Astrocyte of the cerebellum (primary cell): ENCODE data around the gene CPED1.

ENCODE experiments used
- DNase-seq: peaks from one replicate; pipeline ENCODE4 v3.0.0-alpha.2; 2011; ENCODE audit warnings: low read depth
- H3K4me3 ChIP-seq: 2 replicates; pipeline ENCODE4 v1.5.1; 2011; ENCODE audit warnings: mild to moderate bottlenecking, low read depth, low read length, moderate library complexity
- in situ Hi-C: cut with HindIII; loops from 2 replicates; pipeline ENCODE4 v1.10.0; 2017; ENCODE audit warnings: low sequenced_read_pairs
- TF ChIP-seq, protein P1 (sequence below): IDR thresholded peaks from 2 replicates; pipeline ENCODE4 v1.5.1; 2012; ENCODE audit warnings: low read length, low read depth, moderate library complexity, mild to moderate bottlenecking; ENCODE audit errors: missing control alignments

Gene CPED1

DNA sequence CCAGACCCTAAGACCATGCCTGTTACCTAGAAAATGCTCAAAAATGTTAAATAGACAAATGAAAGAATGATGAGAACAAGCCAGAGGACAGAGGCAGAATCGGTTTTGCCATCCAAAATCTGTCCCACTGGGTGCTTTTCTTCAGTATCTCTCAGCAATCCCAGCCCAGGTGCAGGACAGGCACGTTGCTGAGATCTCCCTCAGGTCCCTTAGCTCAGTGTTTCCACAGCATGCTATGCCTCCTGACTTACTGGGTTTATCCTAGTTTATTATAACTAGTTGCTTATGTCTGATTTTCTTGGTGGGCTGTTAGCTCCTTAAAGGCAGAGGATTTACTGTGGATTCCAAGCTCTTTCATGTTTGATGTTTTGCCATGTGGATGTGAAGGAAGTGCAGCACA lies 20.3 kb downstream of the CPED1 start:
- TF ChIP-seq, protein P1, sequence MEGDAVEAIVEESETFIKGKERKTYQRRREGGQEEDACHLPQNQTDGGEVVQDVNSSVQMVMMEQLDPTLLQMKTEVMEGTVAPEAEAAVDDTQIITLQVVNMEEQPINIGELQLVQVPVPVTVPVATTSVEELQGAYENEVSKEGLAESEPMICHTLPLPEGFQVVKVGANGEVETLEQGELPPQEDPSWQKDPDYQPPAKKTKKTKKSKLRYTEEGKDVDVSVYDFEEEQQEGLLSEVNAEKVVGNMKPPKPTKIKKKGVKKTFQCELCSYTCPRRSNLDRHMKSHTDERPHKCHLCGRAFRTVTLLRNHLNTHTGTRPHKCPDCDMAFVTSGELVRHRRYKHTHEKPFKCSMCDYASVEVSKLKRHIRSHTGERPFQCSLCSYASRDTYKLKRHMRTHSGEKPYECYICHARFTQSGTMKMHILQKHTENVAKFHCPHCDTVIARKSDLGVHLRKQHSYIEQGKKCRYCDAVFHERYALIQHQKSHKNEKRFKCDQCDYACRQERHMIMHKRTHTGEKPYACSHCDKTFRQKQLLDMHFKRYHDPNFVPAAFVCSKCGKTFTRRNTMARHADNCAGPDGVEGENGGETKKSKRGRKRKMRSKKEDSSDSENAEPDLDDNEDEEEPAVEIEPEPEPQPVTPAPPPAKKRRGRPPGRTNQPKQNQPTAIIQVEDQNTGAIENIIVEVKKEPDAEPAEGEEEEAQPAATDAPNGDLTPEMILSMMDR: no peak

DNA sequence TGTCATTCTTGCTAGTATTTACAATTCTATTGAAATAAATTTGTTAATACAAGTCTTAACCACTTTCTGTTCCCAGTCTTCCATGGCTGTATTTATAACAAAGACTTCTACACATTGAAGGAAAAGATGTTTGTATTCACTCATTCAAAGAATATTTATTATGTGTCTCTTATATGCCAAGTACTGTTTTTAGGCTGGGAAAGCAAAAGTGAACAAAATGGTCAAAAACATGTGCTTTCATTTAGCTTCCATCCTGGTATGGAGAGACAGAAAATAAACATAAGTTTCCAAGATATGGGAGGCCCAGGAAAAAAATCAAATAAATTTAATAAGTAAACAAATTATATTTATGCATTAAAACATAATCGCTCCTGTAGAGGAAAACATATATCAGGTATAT lies 22.9 kb downstream of the CPED1 start:
- no peak for DNase-seq
- TF ChIP-seq, protein P1: no peak
- H3K4me3 ChIP-seq: no peak overlapping the region
- in situ Hi-C loops: no loop called here

More for the DNA sequence above, 20.3 kb downstream of the CPED1 start:
- no peak overlapping the region for H3K4me3 ChIP-seq
- DNase-seq: no peak
- in situ Hi-C loops: no loop called here

DNA sequence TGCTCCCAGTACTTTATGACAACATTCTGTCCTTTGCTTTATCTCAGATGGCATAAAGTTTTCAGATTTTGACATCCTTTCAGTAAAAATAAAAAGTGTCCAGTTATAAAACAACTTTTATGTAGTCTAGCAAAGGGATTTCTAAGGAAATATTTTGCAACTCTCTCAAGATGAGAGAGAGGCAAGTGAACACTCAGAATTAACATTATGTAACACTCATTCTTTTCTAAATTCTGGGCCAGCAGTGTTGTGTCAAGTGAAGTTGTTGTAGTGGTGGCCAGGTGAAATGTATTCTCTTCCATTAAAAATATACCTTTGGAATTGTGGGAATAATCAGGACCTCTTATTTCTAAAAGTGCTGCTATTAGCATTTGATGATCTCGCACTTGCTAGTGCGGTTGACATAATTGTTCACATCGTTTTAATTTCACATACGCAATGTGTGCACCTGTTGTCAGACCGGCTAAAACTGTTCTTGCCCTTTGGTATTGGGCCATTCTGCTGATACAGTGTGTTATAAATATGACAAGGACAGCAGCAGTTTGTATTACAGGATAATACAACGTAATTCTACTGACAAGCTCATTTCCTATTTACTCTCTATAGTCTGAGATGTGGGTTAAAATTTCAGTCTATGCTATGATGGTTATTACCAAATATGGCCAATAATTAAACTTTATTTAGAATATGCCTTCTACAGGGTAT lies 23.8 kb downstream of the CPED1 start:
- no peak for DNase-seq
- no peak overlapping the region for H3K4me3 ChIP-seq
- in situ Hi-C loops: no loop called here
- TF ChIP-seq, protein P1: no peak

DNA sequence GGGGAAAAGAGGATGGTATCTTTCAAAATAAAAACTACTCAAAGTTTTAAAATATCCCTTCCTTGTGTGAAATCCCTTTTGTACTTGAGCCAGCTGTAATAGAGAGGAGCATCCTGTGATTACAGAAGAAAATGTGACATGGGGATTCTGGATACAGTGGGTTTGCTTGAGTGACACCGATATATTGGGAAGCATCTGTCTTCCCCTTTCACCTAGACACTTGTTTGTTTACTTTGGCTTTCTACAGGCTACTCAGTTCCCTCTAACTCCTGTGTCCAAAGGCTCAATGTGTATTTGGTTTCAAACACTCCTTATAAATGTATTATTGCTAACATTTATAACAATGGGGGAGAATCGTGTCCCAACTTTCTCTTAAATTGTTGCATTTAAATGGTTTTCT lies 24.4 kb downstream of the CPED1 start:
- no peak overlapping the region for H3K4me3 ChIP-seq
- in situ Hi-C loops: no loop called here
- DNase-seq: no peak
- TF ChIP-seq, protein P1: no peak

DNA sequence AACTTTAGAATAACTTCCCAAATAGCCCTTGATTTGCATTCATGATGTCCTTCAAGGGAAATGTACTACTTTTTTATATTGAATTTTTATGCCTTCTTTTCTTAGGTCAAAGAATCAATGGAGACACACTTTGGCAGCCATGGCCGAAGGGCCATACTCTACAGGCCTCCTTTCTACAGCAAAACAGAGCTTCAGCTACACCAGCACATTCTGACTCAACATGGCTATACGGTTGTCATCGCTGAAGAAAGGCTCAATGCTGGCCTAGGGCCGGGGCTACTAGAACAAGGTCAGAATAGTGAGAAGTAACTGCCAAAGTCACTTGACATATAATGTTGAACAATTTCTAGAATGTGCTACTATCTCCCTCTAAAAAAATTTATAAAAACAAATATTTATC lies 27.0 kb downstream of the CPED1 start:
- TF ChIP-seq, protein P1: no peak
- no peak overlapping the region for H3K4me3 ChIP-seq
- in situ Hi-C loops: no loop called here
- DNase-seq: no peak

DNA sequence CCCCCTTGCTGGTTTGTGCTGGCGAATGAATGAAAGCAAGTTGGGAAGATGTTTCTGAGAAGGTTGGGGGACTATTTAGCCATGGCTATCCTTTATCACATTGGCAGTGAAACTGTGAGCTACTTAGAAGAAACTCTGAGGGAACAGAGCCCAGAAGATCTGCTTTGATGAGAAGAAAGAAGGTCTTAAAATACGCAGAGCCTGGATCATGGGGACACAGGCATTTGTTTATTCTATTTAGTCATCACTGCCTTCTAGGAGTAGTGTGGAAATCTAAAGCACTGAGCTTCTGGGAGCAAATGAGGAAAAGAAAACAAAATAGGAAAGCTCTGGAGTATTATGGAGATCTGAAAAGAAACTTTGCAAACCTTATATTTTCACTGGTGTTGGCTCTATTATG lies 28.5 kb downstream of the CPED1 start:
- no peak overlapping the region for H3K4me3 ChIP-seq
- TF ChIP-seq, protein P1: no peak
- no peak for DNase-seq
- in situ Hi-C loops: no loop called here
